GM12872 (cell line): Measurements from ENCODE around the gene GMDS.

Experiments used
- TF ChIP-seq, protein P1 (sequence below): IDR thresholded peaks from 3 replicates; pipeline ENCODE4 v1.5.1; 2011; ENCODE audit warnings: low read depth, mild to moderate bottlenecking, low read length, moderate library complexity; ENCODE audit not compliant: insufficient read depth

GMDS gene

DNA sequence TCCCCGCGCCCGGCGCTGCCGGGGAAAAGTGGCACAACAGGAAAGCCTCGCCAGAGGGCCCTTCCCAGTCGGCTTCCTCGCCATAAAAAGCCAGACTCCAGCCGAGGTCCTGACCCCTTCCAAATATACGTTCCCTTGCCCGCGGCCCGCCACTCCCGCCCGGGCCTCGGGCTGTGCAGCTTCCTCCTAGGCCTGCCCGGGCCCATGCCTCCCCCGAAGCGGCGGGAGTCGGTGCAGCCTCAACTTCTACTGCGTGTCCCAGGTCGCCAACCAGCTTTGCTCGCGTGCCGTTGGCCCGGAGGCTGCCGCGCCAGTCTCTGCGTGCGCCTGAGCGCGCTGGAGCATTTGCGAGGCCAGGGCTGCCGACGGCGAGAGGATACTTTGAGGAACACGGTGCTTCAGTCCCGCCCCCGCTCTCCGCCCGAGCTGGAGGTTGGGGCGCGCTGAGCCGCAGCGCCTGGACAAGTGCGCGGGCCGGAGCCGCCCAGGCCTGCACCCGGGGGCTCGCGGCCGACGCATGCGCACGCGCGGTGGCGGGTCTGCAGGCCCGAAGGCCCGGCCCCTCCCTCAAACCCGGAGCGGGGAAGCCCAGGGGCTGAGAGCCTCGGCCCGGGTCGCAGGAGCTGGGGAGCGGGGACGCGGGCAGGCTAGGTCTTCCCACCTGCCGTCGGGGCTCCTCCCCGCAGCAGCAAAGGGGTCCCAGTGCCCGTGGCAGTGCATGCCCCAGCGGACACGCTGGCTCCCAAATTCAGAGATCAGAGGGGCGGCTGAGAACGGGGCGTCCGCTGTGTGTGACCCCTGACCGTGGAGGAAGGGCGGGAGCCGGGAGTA is 625.5 kb downstream of the GMDS start:
- TF ChIP-seq, protein P1, sequence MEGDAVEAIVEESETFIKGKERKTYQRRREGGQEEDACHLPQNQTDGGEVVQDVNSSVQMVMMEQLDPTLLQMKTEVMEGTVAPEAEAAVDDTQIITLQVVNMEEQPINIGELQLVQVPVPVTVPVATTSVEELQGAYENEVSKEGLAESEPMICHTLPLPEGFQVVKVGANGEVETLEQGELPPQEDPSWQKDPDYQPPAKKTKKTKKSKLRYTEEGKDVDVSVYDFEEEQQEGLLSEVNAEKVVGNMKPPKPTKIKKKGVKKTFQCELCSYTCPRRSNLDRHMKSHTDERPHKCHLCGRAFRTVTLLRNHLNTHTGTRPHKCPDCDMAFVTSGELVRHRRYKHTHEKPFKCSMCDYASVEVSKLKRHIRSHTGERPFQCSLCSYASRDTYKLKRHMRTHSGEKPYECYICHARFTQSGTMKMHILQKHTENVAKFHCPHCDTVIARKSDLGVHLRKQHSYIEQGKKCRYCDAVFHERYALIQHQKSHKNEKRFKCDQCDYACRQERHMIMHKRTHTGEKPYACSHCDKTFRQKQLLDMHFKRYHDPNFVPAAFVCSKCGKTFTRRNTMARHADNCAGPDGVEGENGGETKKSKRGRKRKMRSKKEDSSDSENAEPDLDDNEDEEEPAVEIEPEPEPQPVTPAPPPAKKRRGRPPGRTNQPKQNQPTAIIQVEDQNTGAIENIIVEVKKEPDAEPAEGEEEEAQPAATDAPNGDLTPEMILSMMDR, result no peak

DNA sequence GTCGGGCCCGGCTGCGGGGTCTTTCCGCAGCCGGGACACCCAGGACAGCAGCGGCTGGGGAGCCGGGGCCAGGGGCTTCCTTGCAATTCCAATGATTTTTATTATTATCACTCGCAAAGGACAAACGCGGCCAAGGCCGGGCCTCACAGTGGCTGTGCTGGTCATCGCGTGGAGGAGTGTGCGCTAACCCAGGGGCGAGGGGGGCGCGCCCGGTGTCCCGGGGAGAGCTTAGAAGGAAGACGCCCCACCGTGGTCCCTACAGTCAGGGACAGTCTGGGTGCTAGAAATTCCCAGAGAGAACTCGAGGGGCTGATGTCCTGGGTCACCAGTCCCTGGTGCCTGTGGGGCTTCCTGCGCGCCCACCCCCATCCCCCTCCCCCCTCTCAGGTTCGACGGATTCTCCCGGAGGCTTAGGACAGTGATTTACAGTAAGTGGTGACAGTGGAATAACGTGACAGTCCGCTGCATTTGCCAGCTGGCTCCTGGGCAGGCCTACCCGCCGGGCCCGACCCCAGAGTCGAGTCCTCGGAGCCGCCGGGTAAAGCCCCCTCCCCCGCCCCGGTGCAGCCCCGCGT is 626.2 kb downstream of the GMDS start:
- TF ChIP-seq, protein P1, result no peak

DNA sequence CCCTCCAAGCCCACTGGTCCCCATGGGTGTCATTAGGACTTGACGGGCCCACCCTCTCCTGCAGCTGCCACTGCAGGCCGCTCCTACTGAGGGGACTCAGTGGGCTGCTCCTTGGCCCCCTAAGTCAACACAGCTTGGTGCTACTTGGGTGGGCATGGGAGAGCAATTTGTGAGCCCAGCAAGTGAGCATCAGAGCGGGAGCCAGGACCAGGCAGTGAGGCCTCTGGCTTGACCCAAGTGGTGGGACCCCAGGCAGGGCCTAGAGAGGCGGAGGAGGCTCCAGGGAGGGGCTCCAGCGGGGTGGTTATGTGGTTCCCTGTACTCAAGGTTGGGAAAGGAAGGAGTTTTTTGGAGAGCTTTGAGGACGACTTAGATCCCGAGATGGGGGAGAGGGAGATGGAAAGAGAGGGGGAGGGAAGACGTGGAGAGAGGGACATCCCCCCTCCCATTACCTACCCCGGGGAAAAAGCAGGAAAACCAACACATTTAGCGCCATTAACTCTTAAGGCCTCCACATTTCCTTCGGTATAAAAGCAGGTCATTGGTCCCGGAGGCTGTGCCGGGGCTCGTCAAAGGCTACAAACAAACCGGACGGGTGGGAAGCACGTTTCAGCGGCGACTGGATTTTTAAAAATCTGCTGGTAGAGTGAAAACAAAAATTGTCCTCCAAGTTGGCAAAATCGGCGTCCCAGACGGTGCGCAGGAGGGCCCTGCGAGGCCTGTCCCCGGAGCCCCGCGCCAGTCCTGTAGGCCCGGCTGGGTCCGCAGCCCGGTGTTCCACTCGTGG is 626.9 kb downstream of the GMDS start:
- TF ChIP-seq, protein P1, result no peak

DNA sequence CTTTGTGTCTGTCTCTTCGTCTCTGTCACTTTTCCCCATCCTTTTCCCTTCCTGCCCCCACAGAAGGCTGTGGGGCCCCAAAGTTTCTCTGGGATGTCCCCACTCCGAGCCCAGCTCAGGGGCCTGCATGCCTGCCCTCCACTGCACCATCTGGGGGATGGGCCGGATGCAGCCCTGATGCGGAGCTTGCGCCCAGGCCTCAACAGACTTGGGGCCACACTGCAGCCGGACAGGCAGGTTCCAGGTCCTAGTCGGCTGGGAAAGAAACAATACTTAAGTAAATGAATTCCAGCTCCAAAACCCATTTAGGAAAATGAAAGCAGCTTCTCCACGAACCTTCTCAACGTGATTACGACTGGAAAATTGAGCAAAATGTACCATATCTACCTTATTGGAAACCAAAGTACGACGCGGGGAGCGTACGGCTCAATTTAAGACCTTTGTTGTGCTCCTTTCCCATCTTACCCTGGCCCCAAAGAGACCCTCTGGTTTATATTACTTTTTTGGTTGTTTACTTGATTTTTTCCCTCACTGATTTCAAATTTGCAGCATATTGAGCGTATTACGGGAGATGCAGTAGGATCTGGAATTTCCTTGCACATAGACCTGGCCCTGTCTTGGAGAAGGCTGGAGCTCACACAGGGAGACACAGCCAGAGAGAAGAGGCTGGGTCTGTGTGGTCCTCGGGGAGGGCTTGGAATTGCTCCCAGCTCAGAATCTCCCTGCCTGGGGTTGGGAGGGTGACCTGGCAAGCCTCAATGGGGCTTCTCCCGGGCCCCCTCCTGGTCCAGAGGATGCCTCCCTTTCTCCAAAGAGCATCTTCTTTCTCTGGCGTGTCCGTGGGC is 627.7 kb downstream of the GMDS start:
- TF ChIP-seq, protein P1, result no peak

DNA sequence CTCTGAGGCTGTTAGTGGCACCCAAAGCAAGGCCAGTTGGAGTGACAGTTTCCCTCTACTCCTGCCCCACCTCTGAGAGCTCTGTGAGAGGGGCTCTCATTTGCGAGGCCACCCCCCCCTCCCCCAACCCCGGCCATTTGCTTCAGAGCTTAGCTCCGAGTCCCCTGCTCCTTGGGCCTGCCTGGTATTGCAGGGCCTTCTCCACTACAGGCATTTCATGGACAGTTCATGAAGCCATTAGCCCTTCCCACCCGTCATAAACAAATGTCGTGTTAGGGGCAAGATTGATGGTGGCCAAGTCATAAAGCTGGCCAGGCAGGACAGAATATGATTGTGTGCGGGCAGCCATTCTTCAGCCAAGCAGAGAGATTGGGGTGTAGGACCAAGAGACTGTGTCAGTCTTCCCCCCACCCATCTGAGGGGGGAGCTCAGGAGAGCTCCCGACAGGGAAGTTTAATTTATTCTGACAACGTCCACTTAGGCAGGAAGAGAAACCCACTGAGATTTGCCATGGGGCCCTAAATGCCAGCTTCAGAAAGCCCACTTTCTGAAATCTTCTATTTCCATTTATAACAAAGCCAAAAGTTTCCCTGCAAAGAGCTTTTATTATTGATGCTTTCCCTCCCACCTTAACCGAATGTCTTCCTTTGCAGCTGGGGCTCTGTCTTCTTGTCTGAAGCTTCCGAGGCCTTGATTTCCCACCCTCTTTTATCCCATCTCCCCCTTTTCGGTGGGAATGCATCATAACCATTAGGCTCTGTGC is 628.5 kb downstream of the GMDS start:
- TF ChIP-seq, protein P1, result no peak

DNA sequence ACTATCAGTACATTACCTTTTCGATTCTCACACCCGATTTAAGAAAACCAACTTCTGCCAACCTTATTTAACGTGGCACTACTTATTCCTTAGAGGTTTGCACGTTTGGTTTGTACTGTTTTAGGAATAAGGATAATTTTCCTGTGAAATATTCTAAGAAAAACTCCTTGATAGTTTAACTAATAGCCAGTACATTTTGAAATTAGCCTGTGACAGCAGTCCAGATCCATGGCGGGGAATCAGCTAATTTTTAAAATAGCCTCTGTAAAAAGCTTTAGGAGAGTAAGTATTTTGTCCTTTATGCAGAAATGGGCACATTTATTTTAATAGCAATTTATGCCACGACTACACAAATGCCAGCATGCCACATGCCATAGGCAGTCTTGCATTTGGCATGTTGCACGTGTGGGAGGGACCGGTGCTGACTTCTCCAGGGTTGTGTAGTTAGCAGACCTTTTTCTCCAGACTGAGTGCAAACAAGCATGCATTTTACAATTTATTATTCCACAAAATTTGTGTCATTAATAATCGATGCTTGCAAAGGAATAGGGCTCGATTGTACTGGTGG is 629.5 kb downstream of the GMDS start:
- TF ChIP-seq, protein P1, result no peak
